H1 (cell line): ENCODE data around the gene B9D2.

Experiments
- CTCF ChIP-seq, 3 experiments: IDR thresholded peaks; 1 replicate in 2 of 3; 2 replicates in 1 of 3; pipeline versions ENCODE4 v1.5.1 to v1.6.1; 2011; ENCODE audit warnings: low read length in 3 of 3, mild to moderate bottlenecking in 3 of 3, inconsistent platforms in 2 of 3, low read depth in 1 of 3, moderate library complexity in 1 of 3; ENCODE audit not compliant: insufficient read depth in 1 of 3; ENCODE audit errors: control extremely low read depth in 1 of 3
- E2F6 ChIP-seq: IDR thresholded peaks from 2 replicates; pipeline ENCODE4 v1.6.1; 2012; ENCODE audit warnings: inconsistent platforms
- EZH2 ChIP-seq: fragments of 200-600 bp; sonication (generic); IDR thresholded peaks from 2 replicates; pipeline ENCODE4 v1.7.1; 2012; ENCODE audit warnings: low read depth, mild to moderate bottlenecking, moderate library complexity, low read length, inconsistent platforms; ENCODE audit not compliant: severe bottlenecking
- JUN ChIP-seq: IDR thresholded peaks from 2 replicates; pipeline ENCODE4 v1.6.1; 2011; ENCODE audit warnings: low read depth, mild to moderate bottlenecking, improper control_type of control experiment, low read length
- RAD21 ChIP-seq, 2 experiments: IDR thresholded peaks in 1 of 2; conservative IDR thresholded peaks in 1 of 2; 2 replicates each; pipeline ENCODE4 v1.6.1; 2011; ENCODE audit warnings: low read depth in 2 of 2, low read length in 2 of 2, improper control_type of control experiment in 1 of 2, inconsistent platforms in 1 of 2, mild to moderate bottlenecking in 1 of 2, moderate library complexity in 1 of 2
- SRF ChIP-seq: IDR thresholded peaks from 2 replicates; pipeline ENCODE4 v1.6.1; 2011; ENCODE audit warnings: mild to moderate bottlenecking, low read depth, low read length, moderate library complexity

- TF ChIP-seq CTCF (IDR thresholded peaks at IDR 0.05; ENCODE audit: control extremely low read depth in 1 of 3, insufficient read depth in 1 of 3, low read depth in 1 of 3, low read length in 3 of 3) (no peak), JUN (no peak), SRF (no peak), EZH2 (no peak), RAD21 (IDR thresholded peaks at IDR 0.05 in 1 of 2, conservative IDR thresholded peaks at IDR 0.05 in 1 of 2; ENCODE audit: low read depth in 2 of 2, low read length in 2 of 2) (no peak), E2F6 (no peak)
Observed at GRCh38 chr19:41327576-41328156, 36.3 kb downstream of the B9D2 start.
